Ascending aorta (tissue), 2 donors: ENCODE results near the gene SYNPO. TPM values are rescaled to one million over a fixed set of nuclear protein-coding genes. Genes with fewer than 3 reads are reported as not detected.

ENCODE experiments used
- DNase-seq, 2 donors: peaks; one replicate each; pipeline ENCODE4 v3.0.0-alpha.2; 2019; ENCODE audit warnings: low spot score in 2 of 2
- H3K27ac ChIP-seq, 2 donors: fragments of 200-600 bp; sonication (generic); one replicate each; pipeline ENCODE4 v1.5.1; 2016 to 2017; ENCODE audit warnings: mild to moderate bottlenecking in 1 of 2
- H3K27me3 ChIP-seq: fragments of 200-600 bp; sonication (generic); one replicate; pipeline ENCODE4 v1.5.1; 2017
- H3K36me3 ChIP-seq, 2 donors: fragments of 200-600 bp; sonication (generic); one replicate each; pipeline ENCODE4 v1.5.1; 2016
- H3K4me1 ChIP-seq, 2 donors: fragments of 200-600 bp; sonication (generic); one replicate each; pipeline ENCODE4 v1.5.1; 2016 to 2017; ENCODE audit warnings: mild to moderate bottlenecking in 1 of 2
- H3K4me3 ChIP-seq, 2 donors: fragments of 200-600 bp; sonication (generic); one replicate each; pipeline ENCODE4 v1.5.1; 2016 to 2017; ENCODE audit warnings: mild to moderate bottlenecking in 1 of 2
- H3K9me3 ChIP-seq, 2 donors: fragments of 200-600 bp; sonication (generic); one replicate each; pipeline ENCODE4 v1.5.1; 2016
- CTCF ChIP-seq, 3 experiments: fragments of 200-600 bp in 2 of 3; fragments of 450-650 bp in 1 of 3; sonication (generic) in 2 of 3; IDR thresholded peaks; one replicate each; pipeline ENCODE4 v1.5.1; 2016 to 2019; ENCODE audit warnings: antibody characterized with exemption in 3 of 3, mild to moderate bottlenecking in 1 of 3, moderate library complexity in 1 of 3
- intact Hi-C: fragments of 100-400 bp; cut with DNase I; formaldehyde crosslinking; loops from one replicate; pipeline ENCODE4 v1.15.1; 2023
- total RNA-seq: library from RNA; depleted of rRNA; stranded (reverse); fragments of >200 nt; gene quantifications from one replicate; pipeline ENCODE4 v1.1.0, GENCODE V29; 2016

SYNPO gene
- total RNA-seq, 1 donor from 2014 or later: 128 TPM

GRCh38 chr5:150607105-150607504, 33.4 kb upstream of the SYNPO start:
- H3K4me3 ChIP-seq: no peak overlapping the region
- H3K27me3 ChIP-seq: no peaks in the 10 kb centered on the region
- H3K27ac ChIP-seq: peak overlapping the region; percentile 92 to 96
- no peak for DNase-seq
- H3K4me1 ChIP-seq: peaks cover 35 to 73% of the 10 kb centered on the region in 2 donors
- no peak for TF ChIP-seq CTCF (IDR thresholded peaks at IDR 0.05)
- H3K9me3 ChIP-seq: no peaks in the 10 kb centered on the region
- H3K36me3 ChIP-seq: no peaks in the 10 kb centered on the region
- intact Hi-C loops: no loop called here

DNA sequence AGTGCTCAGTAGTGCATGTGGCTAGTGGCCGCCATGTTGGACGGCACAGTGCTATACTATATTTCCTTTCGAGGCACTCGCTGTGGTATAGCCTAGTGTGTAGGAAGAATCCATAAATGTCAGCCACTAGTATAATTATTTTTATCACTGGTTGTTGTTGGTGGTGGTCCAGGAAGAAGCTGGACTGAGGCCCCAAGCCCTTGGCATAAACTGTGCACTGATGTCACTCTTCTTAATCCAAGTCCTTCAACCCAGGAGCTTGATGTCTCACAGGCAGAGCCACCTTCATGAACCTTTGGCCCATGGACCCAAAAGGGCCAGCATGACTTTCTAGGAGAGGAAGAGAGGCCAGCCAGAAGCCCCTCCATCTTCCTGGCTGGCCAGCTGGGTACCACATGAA, 32.5 kb upstream of the SYNPO start:
- DNase-seq: no peak
- Histone ChIP-seq H3K4me1 (peaks cover 35 to 73% of the 10 kb centered on the region in 2 donors), H3K36me3 (no peaks in the 10 kb centered on the region), H3K9me3 (no peaks in the 10 kb centered on the region), H3K4me3 (no peak overlapping the region), H3K27ac (peak overlapping the region; percentile 92 to 96), H3K27me3 (no peaks in the 10 kb centered on the region)
- TF ChIP-seq CTCF (IDR thresholded peaks at IDR 0.05): no peak
- intact Hi-C loops: no loop called here

DNA sequence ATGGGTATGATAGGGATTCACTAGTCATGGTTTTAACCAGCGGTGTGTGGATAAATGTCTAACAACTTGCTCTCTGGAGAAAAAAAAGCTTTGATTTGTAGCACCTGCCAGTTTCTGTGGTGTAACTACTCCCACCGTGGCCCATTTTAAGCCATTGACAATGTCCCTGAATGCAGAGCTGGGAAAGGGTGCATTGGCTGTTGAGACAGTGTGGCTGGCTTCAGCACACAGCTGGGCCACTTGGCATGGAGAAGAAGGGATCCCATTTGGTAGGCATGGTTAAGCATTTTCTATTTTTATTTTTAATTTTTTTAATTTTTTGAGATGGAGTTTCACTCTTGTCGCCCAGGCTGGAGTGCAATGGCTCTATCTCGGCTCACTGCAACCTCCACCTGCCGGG, 31.5 kb upstream of the SYNPO start:
- H3K27me3 ChIP-seq: no peaks in the 10 kb centered on the region
- H3K27ac ChIP-seq: peak overlapping the region; percentile 92 to 96
- no peaks in the 10 kb centered on the region for H3K9me3 ChIP-seq
- intact Hi-C loops: loop anchor here (1.0 kb wide), 1 partner anchor 8 kb away; no protein-coding TSS in a partner anchor
- DNase-seq: no peak
- no peaks in the 10 kb centered on the region for H3K36me3 ChIP-seq
- no peak for TF ChIP-seq CTCF (IDR thresholded peaks at IDR 0.05)
- peaks cover 35 to 81% of the 10 kb centered on the region in 2 donors for H3K4me1 ChIP-seq
- no peak overlapping the region for H3K4me3 ChIP-seq

- intact Hi-C loops: loop anchor here (1.0 kb wide), 1 partner anchor 9 kb away; no protein-coding TSS in a partner anchor
- Histone ChIP-seq H3K4me1 (peaks cover 40 to 86% of the 10 kb centered on the region in 2 donors), H3K27me3 (no peaks in the 10 kb centered on the region), H3K27ac (peak overlapping the region; percentile 92 to 96), H3K36me3 (no peaks in the 10 kb centered on the region), H3K4me3 (no peak overlapping the region), H3K9me3 (no peaks in the 10 kb centered on the region)
- DNase-seq: peak; percentile 75 to 95
- no peak for TF ChIP-seq CTCF (IDR thresholded peaks at IDR 0.05)
These were observed 30.4 kb upstream of the SYNPO start for GRCh38 chr5:150609843-150610584.

DNA sequence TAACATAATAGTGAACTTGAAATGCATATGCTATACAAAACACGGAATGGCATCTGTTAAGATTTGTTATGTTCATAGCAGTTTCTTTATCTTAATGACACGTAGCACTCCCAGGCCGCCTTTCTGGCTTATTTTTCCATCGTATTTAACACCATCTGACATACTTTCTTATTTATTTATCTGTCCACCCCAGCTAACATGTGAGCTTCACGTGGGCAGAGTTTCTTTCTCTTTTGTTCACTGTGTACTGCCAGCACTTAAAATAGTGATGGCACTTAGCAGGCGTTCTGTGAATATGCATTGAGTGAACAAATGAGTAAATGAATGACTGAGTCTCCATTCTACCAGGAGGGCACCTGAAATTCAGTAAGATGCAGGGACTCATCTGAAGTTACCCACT, 29.4 kb upstream of the SYNPO start:
- Histone ChIP-seq H3K36me3 (no peaks in the 10 kb centered on the region), H3K4me3 (no peak overlapping the region), H3K27me3 (no peaks in the 10 kb centered on the region), H3K27ac (peak overlapping the region; percentile 92 to 96), H3K9me3 (no peaks in the 10 kb centered on the region), H3K4me1 (peaks cover 45 to 91% of the 10 kb centered on the region in 2 donors)
- intact Hi-C loops: no loop called here
- no peak for TF ChIP-seq CTCF (IDR thresholded peaks at IDR 0.05)
- no peak for DNase-seq
